Mammary epithelial cell (primary cell): ENCODE measurements around the gene TEAD1.

ENCODE experiments used
- EZH2 ChIP-seq: IDR thresholded peaks from 2 replicates; pipeline ENCODE4 v1.6.1; 2012; ENCODE audit warnings: low read length, inconsistent platforms, borderline replicate concordance
- TF ChIP-seq, protein P1 (sequence below), 2 donors: IDR thresholded peaks in 1 of 2; conservative IDR thresholded peaks in 1 of 2; 2 replicates each; pipeline ENCODE4 v1.5.1; 2011 to 2012; ENCODE audit warnings: inconsistent platforms in 2 of 2, low read length in 2 of 2, mild to moderate bottlenecking in 2 of 2, control low read depth in 1 of 2, low read depth in 1 of 2; ENCODE audit not compliant: insufficient read depth in 1 of 2; ENCODE audit errors: extremely low read depth in 1 of 2

DNA sequence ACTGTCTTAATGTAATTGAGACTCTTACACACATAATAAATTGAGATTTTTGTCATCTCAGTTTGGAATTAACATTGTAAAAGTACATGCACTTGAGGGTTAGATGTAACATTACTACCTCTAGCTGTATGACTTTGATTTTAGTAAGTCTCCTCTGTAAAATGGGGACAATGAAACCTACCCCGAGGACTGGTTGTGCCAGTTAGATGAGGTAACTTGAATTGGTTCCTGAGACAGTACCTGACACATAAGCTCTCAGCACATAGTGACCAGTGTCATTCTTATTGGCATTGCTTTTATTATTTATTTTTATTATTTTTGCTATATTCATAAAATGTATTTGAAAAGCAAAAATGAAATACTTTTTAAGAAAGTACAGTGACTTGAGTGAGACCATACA, 114.8 kb downstream of the TEAD1 start:
- TF ChIP-seq, protein P1, sequence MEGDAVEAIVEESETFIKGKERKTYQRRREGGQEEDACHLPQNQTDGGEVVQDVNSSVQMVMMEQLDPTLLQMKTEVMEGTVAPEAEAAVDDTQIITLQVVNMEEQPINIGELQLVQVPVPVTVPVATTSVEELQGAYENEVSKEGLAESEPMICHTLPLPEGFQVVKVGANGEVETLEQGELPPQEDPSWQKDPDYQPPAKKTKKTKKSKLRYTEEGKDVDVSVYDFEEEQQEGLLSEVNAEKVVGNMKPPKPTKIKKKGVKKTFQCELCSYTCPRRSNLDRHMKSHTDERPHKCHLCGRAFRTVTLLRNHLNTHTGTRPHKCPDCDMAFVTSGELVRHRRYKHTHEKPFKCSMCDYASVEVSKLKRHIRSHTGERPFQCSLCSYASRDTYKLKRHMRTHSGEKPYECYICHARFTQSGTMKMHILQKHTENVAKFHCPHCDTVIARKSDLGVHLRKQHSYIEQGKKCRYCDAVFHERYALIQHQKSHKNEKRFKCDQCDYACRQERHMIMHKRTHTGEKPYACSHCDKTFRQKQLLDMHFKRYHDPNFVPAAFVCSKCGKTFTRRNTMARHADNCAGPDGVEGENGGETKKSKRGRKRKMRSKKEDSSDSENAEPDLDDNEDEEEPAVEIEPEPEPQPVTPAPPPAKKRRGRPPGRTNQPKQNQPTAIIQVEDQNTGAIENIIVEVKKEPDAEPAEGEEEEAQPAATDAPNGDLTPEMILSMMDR (conservative IDR thresholded peaks at IDR 0.05 in 1 of 2, IDR thresholded peaks at IDR 0.05 in 1 of 2; ENCODE audit: extremely low read depth in 1 of 2, insufficient read depth in 1 of 2, low read depth in 1 of 2, low read length in 2 of 2) = no peak
- no peak for TF ChIP-seq EZH2
